ENCODE measurements around the gene CSPG5.

DNA sequence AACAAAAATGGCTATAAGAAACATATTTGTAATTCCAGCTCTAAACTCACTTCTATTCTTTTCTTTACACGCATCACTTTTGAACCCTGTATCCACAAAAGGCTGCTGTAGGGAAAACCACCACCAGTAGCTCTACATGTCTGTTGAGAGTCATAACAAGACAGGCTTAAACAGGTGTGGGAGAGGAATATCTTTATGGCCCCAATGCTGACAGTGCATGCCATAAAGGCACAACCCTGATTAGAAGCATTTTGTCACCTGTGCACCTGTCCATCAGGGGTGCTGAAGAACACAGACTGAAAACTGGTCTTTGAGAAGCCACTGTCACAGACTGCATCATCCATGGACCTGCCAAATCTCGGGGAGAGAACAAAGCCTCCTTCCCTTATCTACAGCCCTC, 11.6 kb upstream of the CSPG5 start:
- TF ChIP-seq CTCF (tag by site-specific recombination; IDR thresholded peaks at IDR 0.05): no peak
- no peak for TF ChIP-seq ZNF548 (tag by site-specific recombination; IDR thresholded peaks at IDR 0.05)
- no peak for TF ChIP-seq ZNF140 (tag by site-specific recombination; IDR thresholded peaks at IDR 0.05)
- TF ChIP-seq SETDB1 (IDR thresholded peaks at IDR 0.05; ENCODE audit: insufficient read length, low read length): no peak
- no peak for TF ChIP-seq ZNF660 (tag by site-specific recombination; IDR thresholded peaks at IDR 0.05)
- no peak for TF ChIP-seq PBX3 (CRISPR knock-in tag; IDR thresholded peaks at IDR 0.05)
